A549 (cell line): Measurements from ENCODE around the gene CRYBG2.

Experiments
- CTCF ChIP-seq: fragments of >200 bp; sonication (Bioruptor Twin); formaldehyde crosslinking; IDR thresholded peaks from 3 replicates; pipeline ENCODE4 v1.5.1; 2016
- EP300 ChIP-seq, 2 experiments: fragments of >200 bp; sonication (Bioruptor Twin); formaldehyde crosslinking; IDR thresholded peaks; 2 replicates in 1 of 2; 3 replicates in 1 of 2; pipeline ENCODE4 v1.6.1; 2016 to 2017
- HDAC2 ChIP-seq: fragments of 200-600 bp; sonication (generic); IDR thresholded peaks from 2 replicates; pipeline ENCODE4 v1.6.1; 2016
- HOXA7 ChIP-seq: fragments of 250-450 bp; sonication (Bioruptor Pico); IDR thresholded peaks from 2 replicates; pipeline ENCODE4 v1.5.0; 2020; ENCODE audit warnings: mild to moderate bottlenecking, moderate library complexity
- JUNB ChIP-seq: fragments of >200 bp; sonication (Bioruptor Twin); formaldehyde crosslinking; IDR thresholded peaks from 2 replicates; pipeline ENCODE4 v1.6.1; 2016
- PHF8 ChIP-seq: fragments of 200-600 bp; sonication (generic); IDR thresholded peaks from 2 replicates; pipeline ENCODE4 v1.6.1; 2016; ENCODE audit warnings: low read depth, mild to moderate bottlenecking, antibody characterized with exemption, moderate library complexity, borderline replicate concordance
- POLR2AphosphoS2 ChIP-seq: conservative IDR thresholded peaks from 2 replicates; pipeline ENCODE4 v1.6.1; 2012; ENCODE audit warnings: low read length, improper control_type of control experiment, inconsistent platforms
- RAD21 ChIP-seq, 2 experiments: fragments of >200 bp in 1 of 2; sonication (Bioruptor Twin) in 1 of 2; formaldehyde crosslinking in 1 of 2; IDR thresholded peaks in 1 of 2; conservative IDR thresholded peaks in 1 of 2; 2 replicates in 1 of 2; 3 replicates in 1 of 2; pipeline ENCODE4 v1.6.1; 2012 to 2018; ENCODE audit warnings: inconsistent platforms in 1 of 2
- REST ChIP-seq: fragments of 200-600 bp; sonication (generic); IDR thresholded peaks from 2 replicates; pipeline ENCODE4 v1.6.1; 2016; ENCODE audit warnings: antibody characterized with exemption, mild to moderate bottlenecking, moderate library complexity
- SMC3 ChIP-seq: fragments of >200 bp; sonication (Bioruptor Twin); formaldehyde crosslinking; IDR thresholded peaks from 3 replicates; pipeline ENCODE4 v1.6.1; 2018; ENCODE audit warnings: inconsistent platforms

GRCh38 chr1:26363549-26364448 lies 9.9 kb upstream of the CRYBG2 start:
- TF ChIP-seq CTCF (peak; percentile 81), RAD21 (conservative IDR thresholded peaks at IDR 0.05 in 1 of 2, IDR thresholded peaks at IDR 0.05 in 1 of 2) (peak; percentile 71 to 76), POLR2AphosphoS2 (no peak), SMC3 (peak; percentile 85), PHF8 (no peak), REST (no peak), EP300 (IDR thresholded peaks at IDR 0.05) (no peak), JUNB (no peak), HOXA7 (CRISPR knock-in tag) (no peak), HDAC2 (no peak)
